Fibroblast of lung (primary cell): Measurements from ENCODE around the gene TRAM2. TPM values are rescaled to one million over a fixed set of nuclear protein-coding genes. Genes with fewer than 3 reads are reported as not detected.
A peak's percentile ranks its signal among the peaks of the same experiment; 100 is the strongest.

Source experiments
- DNase-seq, 2 donors: peaks; one replicate each; pipeline versions ENCODE4 v3.0.0 to v3.0.0-alpha.2; 2010; ENCODE audit warnings: low read depth in 2 of 2
- H2AFZ ChIP-seq: 2 replicates; pipeline ENCODE4 v1.5.1; 2012; ENCODE audit warnings: low read length, control low read depth, inconsistent platforms
- H3K27ac ChIP-seq: 2 replicates; pipeline ENCODE4 v1.5.1; 2011; ENCODE audit warnings: low read length, control low read depth; ENCODE audit not compliant: insufficient read depth
- H3K27me3 ChIP-seq: 2 replicates; pipeline ENCODE4 v1.5.1; 2011; ENCODE audit warnings: mild to moderate bottlenecking, low read length; ENCODE audit not compliant: control insufficient read depth, insufficient read depth
- H3K36me3 ChIP-seq: 2 replicates; pipeline ENCODE4 v1.5.1; 2011; ENCODE audit warnings: low read length; ENCODE audit not compliant: control insufficient read depth, insufficient read depth
- H3K4me1 ChIP-seq: 2 replicates; pipeline ENCODE4 v1.5.1; 2011; ENCODE audit warnings: low read length; ENCODE audit not compliant: control insufficient read depth, insufficient read depth; ENCODE audit errors: extremely low read depth
- H3K4me2 ChIP-seq: 2 replicates; pipeline ENCODE4 v1.5.1; 2011; ENCODE audit warnings: low read length, control low read depth; ENCODE audit not compliant: insufficient read depth; ENCODE audit errors: extremely low read depth
- H3K4me3 ChIP-seq, 4 experiments: fragments of 200-600 bp in 1 of 4; sonication (generic) in 1 of 4; replicated peaks in 1 of 4; 2 replicates each; pipeline ENCODE4 v1.5.1; 2011 to 2016; ENCODE audit warnings: low read length in 4 of 4, low read depth in 3 of 4, mild to moderate bottlenecking in 3 of 4, control low read depth in 2 of 4, inconsistent platforms in 1 of 4, mixed read lengths in 1 of 4; ENCODE audit not compliant: insufficient read depth in 1 of 4; ENCODE audit errors: control extremely low read depth in 1 of 4
- H3K79me2 ChIP-seq: 2 replicates; pipeline ENCODE4 v1.5.1; 2012; ENCODE audit warnings: mild to moderate bottlenecking, low read length, inconsistent platforms; ENCODE audit not compliant: control insufficient read depth, insufficient read depth
- H3K9ac ChIP-seq: 2 replicates; pipeline ENCODE4 v1.5.1; 2011; ENCODE audit warnings: mild to moderate bottlenecking, low read length, control low read depth; ENCODE audit not compliant: insufficient read depth
- H3K9me3 ChIP-seq: 2 replicates; pipeline ENCODE4 v1.5.1; 2012; ENCODE audit warnings: low read depth, low read length; ENCODE audit not compliant: control insufficient read depth, insufficient read depth
- H4K20me1 ChIP-seq: 2 replicates; pipeline ENCODE4 v1.5.1; 2011; ENCODE audit warnings: low read length; ENCODE audit not compliant: control insufficient read depth, insufficient read depth; ENCODE audit errors: extremely low read depth
- EZH2 ChIP-seq: IDR thresholded peaks from 2 replicates; pipeline ENCODE4 v1.5.1; 2012; ENCODE audit warnings: low read length, control low read depth, mild to moderate bottlenecking; ENCODE audit errors: missing control alignments
- polyA plus RNA-seq, 2 donors: library from polyadenylated mRNA; depleted of rRNA in 1 of 2; stranded (reverse) in 1 of 2; unstranded in 1 of 2; fragments of >200 nt; gene quantifications; 2 replicates each; pipeline ENCODE4 v1.2.1, GENCODE V29; 2011 to 2012; ENCODE audit warnings: missing spikeins in 1 of 2
- total RNA-seq: library from RNA; depleted of rRNA; stranded (reverse); fragments of >200 nt; gene quantifications from 2 replicates; pipeline ENCODE4 v1.2.1, GENCODE V29; 2014
- TF ChIP-seq, protein P1 (sequence below), 2 donors: IDR thresholded peaks in 1 of 2; conservative IDR thresholded peaks in 1 of 2; 1 replicate in 1 of 2; 2 replicates in 1 of 2; pipeline ENCODE4 v1.5.1; 2011 to 2012; ENCODE audit warnings: low read length in 2 of 2, control low read depth in 1 of 2, inconsistent platforms in 1 of 2, low read depth in 1 of 2, mild to moderate bottlenecking in 1 of 2

Gene TRAM2
- total and polyA plus RNA-seq, 2 donors (not counting 1 experiment from before 2014, with no cell fraction given) = 131 to 252 TPM

GRCh38 chr6:52568320-52568719 lies 8.5 kb downstream of the TRAM2 start:
- Histone ChIP-seq H4K20me1 (peaks cover 3% of the 10 kb centered on the region), H3K4me2 (no peak overlapping the region), H3K27me3 (no peaks in the 10 kb centered on the region), H2AFZ (no peak overlapping the region), H3K9ac (no peak overlapping the region), H3K27ac (peak overlapping the region; percentile 87), H3K4me3 (no peak overlapping the region), H3K36me3 (peaks cover 9% of the 10 kb centered on the region), H3K9me3 (no peaks in the 10 kb centered on the region), H3K4me1 (peaks cover 50% of the 10 kb centered on the region), H3K79me2 (peaks cover 97% of the 10 kb centered on the region)
- no peak for TF ChIP-seq EZH2
- TF ChIP-seq, protein P1, sequence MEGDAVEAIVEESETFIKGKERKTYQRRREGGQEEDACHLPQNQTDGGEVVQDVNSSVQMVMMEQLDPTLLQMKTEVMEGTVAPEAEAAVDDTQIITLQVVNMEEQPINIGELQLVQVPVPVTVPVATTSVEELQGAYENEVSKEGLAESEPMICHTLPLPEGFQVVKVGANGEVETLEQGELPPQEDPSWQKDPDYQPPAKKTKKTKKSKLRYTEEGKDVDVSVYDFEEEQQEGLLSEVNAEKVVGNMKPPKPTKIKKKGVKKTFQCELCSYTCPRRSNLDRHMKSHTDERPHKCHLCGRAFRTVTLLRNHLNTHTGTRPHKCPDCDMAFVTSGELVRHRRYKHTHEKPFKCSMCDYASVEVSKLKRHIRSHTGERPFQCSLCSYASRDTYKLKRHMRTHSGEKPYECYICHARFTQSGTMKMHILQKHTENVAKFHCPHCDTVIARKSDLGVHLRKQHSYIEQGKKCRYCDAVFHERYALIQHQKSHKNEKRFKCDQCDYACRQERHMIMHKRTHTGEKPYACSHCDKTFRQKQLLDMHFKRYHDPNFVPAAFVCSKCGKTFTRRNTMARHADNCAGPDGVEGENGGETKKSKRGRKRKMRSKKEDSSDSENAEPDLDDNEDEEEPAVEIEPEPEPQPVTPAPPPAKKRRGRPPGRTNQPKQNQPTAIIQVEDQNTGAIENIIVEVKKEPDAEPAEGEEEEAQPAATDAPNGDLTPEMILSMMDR (conservative IDR thresholded peaks at IDR 0.05 in 1 of 2, IDR thresholded peaks at IDR 0.05 in 1 of 2; ENCODE audit: low read depth in 1 of 2, low read length in 2 of 2) = no peak
- DNase-seq = no peak

GRCh38 chr6:52566853-52567279 lies 10.0 kb downstream of the TRAM2 start:
- peaks cover 97% of the 10 kb centered on the region for H3K79me2 ChIP-seq
- H4K20me1 ChIP-seq = peaks cover 3% of the 10 kb centered on the region
- H3K27ac ChIP-seq = peak overlapping the region; percentile 87
- no peak overlapping the region for H3K9ac ChIP-seq
- no peaks in the 10 kb centered on the region for H3K27me3 ChIP-seq
- H3K4me1 ChIP-seq = peaks cover 51% of the 10 kb centered on the region
- peaks cover 4% of the 10 kb centered on the region for H3K36me3 ChIP-seq
- no peak overlapping the region for H3K4me2 ChIP-seq
- H2AFZ ChIP-seq = no peak overlapping the region
- TF ChIP-seq, protein P1 (conservative IDR thresholded peaks at IDR 0.05 in 1 of 2, IDR thresholded peaks at IDR 0.05 in 1 of 2; ENCODE audit: low read depth in 1 of 2, low read length in 2 of 2) = no peak
- TF ChIP-seq EZH2 = no peak
- DNase-seq = peak; percentile 92 to 99
- H3K9me3 ChIP-seq = no peaks in the 10 kb centered on the region
- H3K4me3 ChIP-seq = no peak overlapping the region

DNA sequence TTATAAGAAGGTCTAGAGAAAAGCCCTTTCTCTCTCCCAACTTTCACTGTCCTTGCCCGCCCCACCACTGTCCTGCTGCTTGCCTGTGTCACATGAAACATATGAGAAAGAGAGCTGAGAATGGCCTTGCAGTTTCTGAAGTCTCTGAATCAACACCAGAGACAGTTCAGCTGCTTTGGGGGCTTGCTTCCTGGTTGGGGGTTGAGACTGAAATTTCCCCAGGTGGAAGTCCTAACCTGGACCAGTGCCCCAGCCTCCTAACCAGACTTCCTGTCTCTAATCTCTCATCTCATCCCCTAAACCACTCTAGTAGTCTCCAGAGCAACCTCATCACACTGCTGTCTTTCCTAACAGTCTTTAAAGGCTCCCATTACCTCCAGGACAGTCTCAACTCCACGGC lies 10.7 kb downstream of the TRAM2 start:
- DNase-seq = no peak
- TF ChIP-seq, protein P1 (conservative IDR thresholded peaks at IDR 0.05 in 1 of 2, IDR thresholded peaks at IDR 0.05 in 1 of 2; ENCODE audit: low read depth in 1 of 2, low read length in 2 of 2) = no peak
- TF ChIP-seq EZH2 = no peak
- H3K9ac ChIP-seq = no peak overlapping the region
- no peak overlapping the region for H3K4me3 ChIP-seq
- H3K27ac ChIP-seq = peak overlapping the region; percentile 87
- H2AFZ ChIP-seq = no peak overlapping the region
- H3K4me1 ChIP-seq = peaks cover 47% of the 10 kb centered on the region
- no peaks in the 10 kb centered on the region for H3K9me3 ChIP-seq
- peaks cover 96% of the 10 kb centered on the region for H3K79me2 ChIP-seq
- peaks cover 4% of the 10 kb centered on the region for H3K36me3 ChIP-seq
- H3K27me3 ChIP-seq = no peaks in the 10 kb centered on the region
- H4K20me1 ChIP-seq = peaks cover 3% of the 10 kb centered on the region
- no peak overlapping the region for H3K4me2 ChIP-seq
